Activated gamma-delta T cell treated with anti-CD3 and anti-CD28 coated beads, Interleukin-2, amount 50 U/mL, for 16 hours (primary cell): ENCODE data around the gene MED20.

ENCODE experiments used
- DNase-seq: peaks from one replicate; pipeline ENCODE4 v3.0.0-alpha.2; 2020; ENCODE audit warnings: low read depth

The MED20 gene

GRCh38 chr6:41941280-41942066, 20.5 kb upstream of the MED20 start, which contains the start of gene CCND3:
TSS of gene CCND3 (minus strand) at chr6:41941808. CDS start at chr6:41941649, 159 bp downstream.
- peak; percentile 80 for DNase-seq

- peak; percentile 51 for DNase-seq
Measured at GRCh38 chr6:41940759-41941279, 19.9 kb upstream of the MED20 start.

GRCh38 chr6:41939848-41940758, 19.2 kb upstream of the MED20 start:
- DNase-seq: no peak

GRCh38 chr6:41939176-41939847, 18.4 kb upstream of the MED20 start:
- DNase-seq: no peak

GRCh38 chr6:41938590-41939175, 17.7 kb upstream of the MED20 start:
- DNase-seq: no peak

GRCh38 chr6:41937861-41938574, 17.1 kb upstream of the MED20 start:
- peak; percentile 30 for DNase-seq

GRCh38 chr6:41937472-41937860, 16.5 kb upstream of the MED20 start:
- no peak for DNase-seq

- peak; percentile 75 for DNase-seq
Measured at GRCh38 chr6:41936073-41936837, 15.3 kb upstream of the MED20 start.

GRCh38 chr6:41935685-41936072, 14.7 kb upstream of the MED20 start:
- no peak for DNase-seq

- no peak for DNase-seq
Measured at GRCh38 chr6:41935193-41935574, 14.2 kb upstream of the MED20 start.

- no peak for DNase-seq
Measured at GRCh38 chr6:41934278-41935192, 13.6 kb upstream of the MED20 start.

GRCh38 chr6:41932378-41932777, 11.4 kb upstream of the MED20 start:
- no peak for DNase-seq

GRCh38 chr6:41931792-41932191, 10.9 kb upstream of the MED20 start:
- DNase-seq: no peak

GRCh38 chr6:41929924-41930323, 9.0 kb upstream of the MED20 start:
- no peak for DNase-seq

GRCh38 chr6:41927253-41927652, 6.3 kb upstream of the MED20 start:
- DNase-seq: no peak

GRCh38 chr6:41922154-41922553, 1.2 kb upstream of the MED20 start:
- DNase-seq: no peak

- no peak for DNase-seq
Measured at GRCh38 chr6:41921712-41921998, 716 bp upstream of the MED20 start.

GRCh38 chr6:41917528-41917927, 3.4 kb downstream of the MED20 start:
- DNase-seq: no peak

- DNase-seq: no peak
Measured at GRCh38 chr6:41914869-41915530, 5.9 kb downstream of the MED20 start.
